ENCODE measurements around the gene BHLHE23. TPM values are rescaled to one million over a fixed set of nuclear protein-coding genes. Genes with fewer than 3 reads are reported as not detected.

The BHLHE23 gene
- total RNA-seq, 1 experiment from 2014 or later = not detected

DNA sequence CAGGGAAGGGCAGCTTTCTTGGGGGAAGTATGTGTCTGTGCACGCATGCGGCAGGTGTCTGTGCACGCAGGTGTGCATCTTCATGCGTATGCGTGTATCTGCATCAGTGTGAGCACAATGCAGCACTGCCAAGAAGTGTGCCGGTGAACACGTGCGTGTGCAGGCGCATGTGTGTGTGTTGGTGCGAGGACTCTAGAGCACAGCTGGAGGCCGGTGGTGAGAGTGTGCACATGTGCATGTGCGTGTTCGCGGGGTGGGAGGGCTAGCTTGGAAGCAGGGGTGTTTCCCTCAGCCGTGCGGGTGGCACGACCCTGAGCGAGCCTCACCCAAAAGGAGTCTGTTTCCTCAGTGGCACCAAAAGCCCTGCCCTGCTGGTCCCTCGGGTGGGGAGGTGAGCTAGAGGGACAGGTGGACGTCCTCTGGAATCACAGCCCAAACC is 46.7 kb downstream of the BHLHE23 start:
- H3K27me3 ChIP-seq (ENCODE audit: insufficient read depth, low read depth) = peaks cover 62% of the 10 kb centered on the region
- TF ChIP-seq, protein P1, sequence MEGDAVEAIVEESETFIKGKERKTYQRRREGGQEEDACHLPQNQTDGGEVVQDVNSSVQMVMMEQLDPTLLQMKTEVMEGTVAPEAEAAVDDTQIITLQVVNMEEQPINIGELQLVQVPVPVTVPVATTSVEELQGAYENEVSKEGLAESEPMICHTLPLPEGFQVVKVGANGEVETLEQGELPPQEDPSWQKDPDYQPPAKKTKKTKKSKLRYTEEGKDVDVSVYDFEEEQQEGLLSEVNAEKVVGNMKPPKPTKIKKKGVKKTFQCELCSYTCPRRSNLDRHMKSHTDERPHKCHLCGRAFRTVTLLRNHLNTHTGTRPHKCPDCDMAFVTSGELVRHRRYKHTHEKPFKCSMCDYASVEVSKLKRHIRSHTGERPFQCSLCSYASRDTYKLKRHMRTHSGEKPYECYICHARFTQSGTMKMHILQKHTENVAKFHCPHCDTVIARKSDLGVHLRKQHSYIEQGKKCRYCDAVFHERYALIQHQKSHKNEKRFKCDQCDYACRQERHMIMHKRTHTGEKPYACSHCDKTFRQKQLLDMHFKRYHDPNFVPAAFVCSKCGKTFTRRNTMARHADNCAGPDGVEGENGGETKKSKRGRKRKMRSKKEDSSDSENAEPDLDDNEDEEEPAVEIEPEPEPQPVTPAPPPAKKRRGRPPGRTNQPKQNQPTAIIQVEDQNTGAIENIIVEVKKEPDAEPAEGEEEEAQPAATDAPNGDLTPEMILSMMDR (conservative IDR thresholded peaks at IDR 0.05) = no peak
- no peak for TF ChIP-seq EZH2 (IDR thresholded peaks at IDR 0.05; ENCODE audit: low read depth)
- H2AFZ ChIP-seq = no peak overlapping the region
- BruUV-seq (replicated peaks) = no TSS peak
- peaks cover 12% of the 10 kb centered on the region for H4K20me1 ChIP-seq (ENCODE audit: insufficient read depth)
- no peaks in the 10 kb centered on the region for H3K4me1 ChIP-seq (replicated peaks; ENCODE audit: insufficient read depth)
- DNase-seq = no peak
- CTCF ChIA-PET = interaction anchor here (0.6 kb wide), 1 partner anchor 82 kb away, joined by 8 read pairs; no protein-coding TSS in a partner anchor
- no peak overlapping the region for H3K4me3 ChIP-seq
- no peaks in the 10 kb centered on the region for H3F3A ChIP-seq (ENCODE audit: insufficient read depth, low read depth)
- H3K79me2 ChIP-seq (ENCODE audit: low read depth) = no peaks in the 10 kb centered on the region
- H3K36me3 ChIP-seq (ENCODE audit: low read depth) = no peaks in the 10 kb centered on the region
- intact Hi-C loops (cut with micrococcal nuclease; ENCODE audit: unreplicated experiment) = no loop called here
- H3K4me2 ChIP-seq = no peak overlapping the region
- POLR2A ChIA-PET (ENCODE audit: unreplicated experiment) = no interaction called here
- no peaks in the 10 kb centered on the region for H3K9me3 ChIP-seq (ENCODE audit: insufficient read depth, low read depth)
- no peak overlapping the region for H3K27ac ChIP-seq
- no peaks in the 10 kb centered on the region for H3K9me2 ChIP-seq (ENCODE audit: insufficient read depth)

GRCh38 chr20:62959101-62959971 is 47.4 kb downstream of the BHLHE23 start:
- H3K79me2 ChIP-seq (ENCODE audit: low read depth) = no peaks in the 10 kb centered on the region
- H3K4me3 ChIP-seq = no peak overlapping the region
- H3K4me2 ChIP-seq = no peak overlapping the region
- no peaks in the 10 kb centered on the region for H3K4me1 ChIP-seq (replicated peaks; ENCODE audit: insufficient read depth)
- DNase-seq = no peak
- intact Hi-C loops (cut with micrococcal nuclease; ENCODE audit: unreplicated experiment) = no loop called here
- TF ChIP-seq, protein P1 (conservative IDR thresholded peaks at IDR 0.05) = no peak
- TF ChIP-seq EZH2 (IDR thresholded peaks at IDR 0.05; ENCODE audit: low read depth) = no peak
- no peaks in the 10 kb centered on the region for H3K36me3 ChIP-seq (ENCODE audit: low read depth)
- CTCF ChIA-PET = interaction anchor here (0.6 kb wide), 1 partner anchor 82 kb away, joined by 8 read pairs; no protein-coding TSS in a partner anchor
- H3K27me3 ChIP-seq (ENCODE audit: insufficient read depth, low read depth) = peaks cover 55% of the 10 kb centered on the region
- no peaks in the 10 kb centered on the region for H3K9me3 ChIP-seq (ENCODE audit: insufficient read depth, low read depth)
- H3K27ac ChIP-seq = no peak overlapping the region
- POLR2A ChIA-PET (ENCODE audit: unreplicated experiment) = no interaction called here
- H4K20me1 ChIP-seq (ENCODE audit: insufficient read depth) = peaks cover 8% of the 10 kb centered on the region; the same call in 1 of the 2 replicates
- BruUV-seq (replicated peaks) = no TSS peak
- no peaks in the 10 kb centered on the region for H3K9me2 ChIP-seq (ENCODE audit: insufficient read depth)
- no peaks in the 10 kb centered on the region for H3F3A ChIP-seq (ENCODE audit: insufficient read depth, low read depth)
- no peak overlapping the region for H2AFZ ChIP-seq

DNA sequence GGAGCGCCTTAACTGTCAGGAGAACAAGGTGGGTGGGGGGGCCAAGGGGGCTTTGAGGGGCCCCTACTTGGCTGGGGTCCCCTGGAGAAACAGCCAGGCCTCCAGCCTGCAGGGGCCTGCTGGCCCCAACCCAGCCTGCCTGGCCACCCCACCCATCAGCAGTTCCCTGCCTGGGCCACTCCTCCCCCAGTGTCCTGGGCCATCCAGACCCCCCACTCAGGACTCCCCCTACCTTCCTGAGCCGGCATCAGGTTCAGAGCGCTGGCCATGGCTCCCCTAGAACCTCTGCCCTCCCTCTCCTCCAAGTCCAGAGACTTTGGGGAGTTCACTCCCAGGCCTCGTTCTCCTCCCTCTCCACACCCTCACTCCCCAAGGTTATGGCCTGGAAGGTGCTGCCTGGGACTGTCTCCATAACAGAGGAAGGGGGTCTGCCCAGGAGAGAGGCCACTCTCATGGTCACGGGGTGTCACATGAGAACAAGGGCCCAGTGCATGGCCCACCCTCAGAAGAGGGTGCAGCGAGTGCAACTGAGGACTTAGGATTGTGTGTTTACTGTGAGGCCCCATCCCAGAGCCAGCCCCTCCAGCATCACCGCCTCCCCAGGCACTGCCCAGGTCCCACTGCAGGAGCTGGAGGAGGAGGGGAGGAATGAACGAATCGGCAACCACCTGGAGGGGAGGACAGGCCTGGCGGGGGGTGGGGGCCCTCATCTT is 48.2 kb downstream of the BHLHE23 start:
- Histone ChIP-seq H3K9me3 (ENCODE audit: insufficient read depth, low read depth) (no peaks in the 10 kb centered on the region), H3K4me1 (replicated peaks; ENCODE audit: insufficient read depth) (no peaks in the 10 kb centered on the region), H4K20me1 (ENCODE audit: insufficient read depth) (peaks cover 8% of the 10 kb centered on the region; the same call in 1 of the 2 replicates), H2AFZ (no peak overlapping the region), H3K9me2 (ENCODE audit: insufficient read depth) (no peaks in the 10 kb centered on the region), H3K27ac (no peak overlapping the region), H3K36me3 (ENCODE audit: low read depth) (no peaks in the 10 kb centered on the region), H3K4me3 (no peak overlapping the region), H3K27me3 (ENCODE audit: insufficient read depth, low read depth) (peaks cover 47% of the 10 kb centered on the region), H3K4me2 (no peak overlapping the region), H3F3A (ENCODE audit: insufficient read depth, low read depth) (no peaks in the 10 kb centered on the region), H3K79me2 (ENCODE audit: low read depth) (no peaks in the 10 kb centered on the region)
- DNase-seq = no peak
- no TSS peak for BruUV-seq (replicated peaks)
- CTCF ChIA-PET = no interaction called here
- POLR2A ChIA-PET (ENCODE audit: unreplicated experiment) = no interaction called here
- intact Hi-C loops (cut with micrococcal nuclease; ENCODE audit: unreplicated experiment) = no loop called here
- TF ChIP-seq, protein P1 (conservative IDR thresholded peaks at IDR 0.05) = no peak

Data from PC-9 (cell line).